T-cell (primary cell): Measurements from ENCODE around the gene PLXNA2. TPM values are rescaled to one million over a fixed set of nuclear protein-coding genes. Genes with fewer than 3 reads are reported as not detected.

ENCODE experiments used
- ATAC-seq, 4 experiments: fragments of 200-7000 bp in 3 of 4; fragments of 150-1000 bp in 1 of 4; cut with Tn5 transposase; replicated peaks in 1 of 4; 1 replicate in 3 of 4; 2 replicates in 1 of 4; pipeline ENCODE4 v1.10.0; 2021; ENCODE audit warnings: moderate library complexity in 3 of 4, mild to moderate bottlenecking in 2 of 4, moderate number of reproducible peaks in 1 of 4
- CTCF ChIA-PET, 2 donors: fragments of 300-600 bp; sonication (Branson Sonifier 250); formaldehyde crosslinking; loops; one replicate each; lab custom pipeline; 2022; ENCODE audit warnings: antibody characterized with exemption in 2 of 2; lab: Charles Lee
- POLR2A ChIA-PET, 2 donors: fragments of 300-600 bp; sonication (Branson Sonifier 250); formaldehyde crosslinking; loops; one replicate each; lab custom pipeline; 2022; ENCODE audit warnings: antibody characterized with exemption in 2 of 2; lab: Charles Lee
- DNase-seq, 35 experiments: peaks; one replicate each; pipeline versions ENCODE4 v3.0.0 to v3.0.0-alpha.2; 2013 to 2023
- H3K27ac ChIP-seq: one replicate; pipeline ENCODE4 v1.5.1; 2013; ENCODE audit warnings: low read length
- H3K27me3 ChIP-seq, 2 experiments: replicated peaks in 1 of 2; 1 replicate in 1 of 2; 2 replicates in 1 of 2; pipeline versions ENCODE4 v1.6.1 to v1.7.0; 2013; ENCODE audit warnings: low read length in 1 of 2, mixed read lengths in 1 of 2; ENCODE audit not compliant: control insufficient read depth in 2 of 2, insufficient read depth in 2 of 2; ENCODE audit errors: extremely low read depth in 1 of 2
- H3K36me3 ChIP-seq, 2 donors: 1 replicate in 1 of 2; 2 replicates in 1 of 2; pipeline versions ENCODE4 v1.6.1 to v1.7.0; 2013; ENCODE audit warnings: low read length in 1 of 2; ENCODE audit not compliant: control insufficient read depth in 2 of 2, insufficient read depth in 1 of 2; ENCODE audit errors: extremely low read depth in 1 of 2
- H3K4me1 ChIP-seq, 2 experiments: 1 replicate in 1 of 2; 2 replicates in 1 of 2; pipeline versions ENCODE4 v1.6.1 to v1.7.0; 2013; ENCODE audit warnings: low read length in 2 of 2, mixed read lengths in 1 of 2; ENCODE audit not compliant: insufficient read depth in 2 of 2, control insufficient read depth in 1 of 2; ENCODE audit errors: extremely low read depth in 1 of 2
- H3K4me3 ChIP-seq, 2 donors: 1 replicate in 1 of 2; 2 replicates in 1 of 2; pipeline versions ENCODE4 v1.5.1 to v1.7.0; 2013; ENCODE audit warnings: mild to moderate bottlenecking in 2 of 2, low read length in 1 of 2, moderate library complexity in 1 of 2; ENCODE audit not compliant: control insufficient read depth in 1 of 2; ENCODE audit errors: extremely low read depth in 1 of 2
- H3K9me3 ChIP-seq: 2 replicates; pipeline ENCODE4 v1.7.0; 2013
- H3K27ac Mint-ChIP-seq, 2 donors: one replicate each; pipeline ENCODE4 v1.8.0; 2020 to 2021; ENCODE audit warnings: mild to moderate bottlenecking in 2 of 2, mixed read lengths in 2 of 2
- H3K27me3 Mint-ChIP-seq, 2 donors: one replicate each; pipeline ENCODE4 v1.8.0; 2021 to 2022; ENCODE audit warnings: mixed read lengths in 2 of 2
- H3K36me3 Mint-ChIP-seq: one replicate; pipeline ENCODE4 v1.8.0; 2021; ENCODE audit warnings: mixed read lengths
- H3K4me1 Mint-ChIP-seq, 3 donors: one replicate each; pipeline ENCODE4 v1.8.0; 2020 to 2022; ENCODE audit warnings: mixed read lengths in 3 of 3, mild to moderate bottlenecking in 1 of 3
- H3K4me3 Mint-ChIP-seq, 3 donors: one replicate each; pipeline ENCODE4 v1.8.0; 2020 to 2022; ENCODE audit warnings: mild to moderate bottlenecking in 3 of 3, mixed read lengths in 3 of 3, moderate library complexity in 3 of 3
- H3K9me3 Mint-ChIP-seq, 3 donors: one replicate each; pipeline ENCODE4 v1.8.0; 2020 to 2022; ENCODE audit warnings: mixed read lengths in 3 of 3
- WGBS: methylation state at CpG from one replicate; pipeline ENCODE4 v1.1.5; 2013; ENCODE audit warnings: missing lambda C conversion rate; ENCODE audit not compliant: insufficient coverage; 5-methylcytosine and 5-hydroxymethylcytosine counted together
- total RNA-seq, 35 experiments: library from RNA in 6 of 35; stranded (reverse) in 6 of 35; fragments of 120-200 nt in 1 of 35; gene quantifications; one replicate each; pipeline versions ENCODE4 v1.2.1 to v1.2.4 and lab custom pipeline; 2013 to 2026

PLXNA2 gene
- total RNA-seq, 5 donors from 2014 or later (not counting 1 experiment from before 2014, with no cell fraction given), result 1.3 to 2.6 (median 2.2) TPM

DNA sequence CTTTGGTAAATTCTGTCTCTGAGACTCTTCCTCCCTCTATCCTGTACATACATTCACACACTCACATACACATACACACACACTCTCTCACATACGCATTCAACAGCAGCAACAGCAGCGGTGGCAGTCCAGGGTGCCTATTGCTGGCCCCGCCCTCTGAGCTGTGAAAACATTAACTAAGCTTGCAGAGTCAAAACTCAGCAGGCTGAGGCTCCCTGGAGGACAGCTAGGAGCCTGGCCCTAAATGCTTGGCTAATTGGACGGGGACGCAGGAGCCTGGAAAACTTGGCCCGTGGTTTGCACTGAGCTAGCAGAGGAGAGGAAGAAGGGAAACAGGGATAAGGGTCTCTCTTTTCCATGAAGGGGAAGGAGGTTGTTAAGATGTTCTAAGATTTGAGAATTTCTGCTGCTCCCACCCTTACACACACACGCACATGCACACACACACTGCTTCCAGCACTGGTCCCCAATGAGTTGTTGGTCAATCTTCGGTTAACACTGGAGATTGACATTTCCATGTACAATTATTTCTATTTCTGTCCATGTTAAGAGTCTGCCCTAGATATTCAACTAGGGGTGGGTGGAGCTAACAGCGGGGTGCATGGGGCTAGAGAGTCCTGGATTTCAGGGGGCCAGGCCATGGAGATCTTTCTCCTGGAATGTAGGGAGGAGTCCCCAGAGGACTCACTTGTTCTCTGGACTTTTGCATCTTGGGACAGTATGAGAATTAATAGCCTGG is 94.2 kb downstream of the PLXNA2 start:
- ChIA-PET CTCF (no interaction called here), POLR2A (no interaction called here)
- H3K4me1 ChIP-seq, result no peaks in the 10 kb centered on the region
- no peaks in the 10 kb centered on the region for H3K9me3 ChIP-seq
- Mint-ChIP-seq H3K27me3 (peaks cover 0 to 5% of the 10 kb centered on the region in 2 donors), H3K9me3 (no peaks in the 10 kb centered on the region), H3K27ac (no peak overlapping the region), H3K36me3 (no peaks in the 10 kb centered on the region), H3K4me1 (peaks cover 0 to 5% (median 0%) of the 10 kb centered on the region in 3 donors), H3K4me3 (no peak overlapping the region)
- H3K27ac ChIP-seq, result no peak overlapping the region
- peaks cover 0 to 3% of the 10 kb centered on the region in 2 experiments for H3K27me3 ChIP-seq
- H3K36me3 ChIP-seq, result no peaks in the 10 kb centered on the region
- DNase-seq, result no peak
- no peak for ATAC-seq
- WGBS, result 93% methylated on average over 7 of the region's 9 CpGs
- H3K4me3 ChIP-seq, result no peak overlapping the region

DNA sequence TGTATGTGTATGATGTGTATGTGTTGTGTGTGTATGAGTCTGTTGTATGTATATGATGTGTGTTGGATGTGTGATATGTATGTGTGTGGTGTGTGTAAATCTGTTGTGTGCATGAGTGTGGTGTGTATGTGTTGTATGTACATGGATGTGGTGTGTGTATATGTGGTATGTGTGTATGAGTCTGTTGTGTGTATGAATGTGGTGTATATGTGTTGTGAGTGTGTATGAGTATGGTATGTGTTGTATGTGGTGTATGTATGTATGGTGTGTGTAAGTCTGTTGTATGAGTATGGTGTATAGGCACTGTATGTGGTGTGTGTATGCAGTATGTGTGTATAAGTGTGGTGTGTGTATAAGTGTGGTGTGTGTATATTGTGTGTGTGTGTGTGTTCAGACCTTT is 95.0 kb downstream of the PLXNA2 start:
- Mint-ChIP-seq H3K27ac (no peak overlapping the region), H3K4me1 (no peaks in the 10 kb centered on the region), H3K4me3 (no peak overlapping the region), H3K27me3 (no peaks in the 10 kb centered on the region), H3K9me3 (no peaks in the 10 kb centered on the region), H3K36me3 (no peaks in the 10 kb centered on the region)
- Histone ChIP-seq H3K4me3 (no peak overlapping the region), H3K36me3 (no peaks in the 10 kb centered on the region), H3K27me3 (peaks cover 0 to 3% of the 10 kb centered on the region in 2 experiments), H3K4me1 (no peaks in the 10 kb centered on the region), H3K9me3 (no peaks in the 10 kb centered on the region), H3K27ac (no peak overlapping the region)
- CTCF ChIA-PET, result no interaction called here
- DNase-seq, result no peak
- POLR2A ChIA-PET, result no interaction called here
- ATAC-seq, result no peak

DNA sequence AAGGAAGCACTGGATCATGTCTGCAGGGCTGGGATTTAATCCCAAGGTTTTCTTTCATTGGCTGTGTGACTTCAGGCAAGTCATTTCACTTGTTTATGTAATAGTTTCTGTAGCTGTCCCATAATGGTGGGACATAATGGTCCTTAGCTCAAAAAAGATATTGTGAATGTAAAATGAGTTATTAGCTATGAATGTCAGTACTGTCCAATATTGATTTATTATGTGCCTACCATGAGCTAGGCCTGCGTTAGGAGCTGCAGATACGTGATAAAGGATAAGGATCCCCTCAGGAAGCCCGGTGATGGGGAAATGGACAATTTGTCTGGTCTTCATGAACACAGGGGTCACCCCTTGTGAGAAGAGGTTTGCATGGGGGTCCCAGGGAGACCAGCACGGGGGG is 95.8 kb downstream of the PLXNA2 start:
- H3K27ac Mint-ChIP-seq, result no peak overlapping the region
- no peaks in the 10 kb centered on the region for H3K4me1 Mint-ChIP-seq
- Histone ChIP-seq H3K27ac (no peak overlapping the region), H3K4me3 (no peak overlapping the region), H3K27me3 (peaks cover 0 to 3% of the 10 kb centered on the region in 2 experiments), H3K9me3 (no peaks in the 10 kb centered on the region), H3K4me1 (no peaks in the 10 kb centered on the region), H3K36me3 (no peaks in the 10 kb centered on the region)
- no peaks in the 10 kb centered on the region for H3K9me3 Mint-ChIP-seq
- POLR2A ChIA-PET, result no interaction called here
- no peaks in the 10 kb centered on the region for H3K27me3 Mint-ChIP-seq
- H3K36me3 Mint-ChIP-seq, result no peaks in the 10 kb centered on the region
- H3K4me3 Mint-ChIP-seq, result no peak overlapping the region
- CTCF ChIA-PET, result no interaction called here
- ATAC-seq, result no peak
- no peak for DNase-seq
- WGBS, result 82% methylated on average over 3 of the region's 4 CpGs

DNA sequence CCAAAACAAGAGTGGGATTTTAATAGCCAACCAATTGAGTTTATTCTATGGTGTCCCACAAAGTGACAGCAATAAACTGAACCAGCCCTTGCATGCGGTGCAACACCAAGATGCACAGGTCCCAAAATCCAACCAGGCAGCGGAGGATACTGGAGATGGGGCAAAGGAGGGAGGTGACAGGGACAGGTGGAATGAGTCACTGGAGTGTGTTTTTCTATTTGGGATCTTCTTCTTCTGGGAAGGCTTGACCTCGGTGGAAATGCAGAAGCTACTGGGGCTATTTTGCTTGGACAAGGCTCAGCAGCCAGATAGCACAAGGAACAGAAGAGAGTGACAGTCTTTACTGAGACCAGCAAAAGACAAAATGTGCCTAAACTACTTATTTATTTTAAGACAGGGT is 97.5 kb downstream of the PLXNA2 start:
- Histone ChIP-seq H3K27me3 (peaks cover 0 to 3% of the 10 kb centered on the region in 2 experiments), H3K36me3 (no peaks in the 10 kb centered on the region), H3K4me1 (no peaks in the 10 kb centered on the region), H3K9me3 (no peaks in the 10 kb centered on the region), H3K27ac (no peak overlapping the region), H3K4me3 (no peak overlapping the region)
- whole genome bisulfite sequencing, result 92% methylated on average over 3 of the region's 3 CpGs
- ChIA-PET CTCF (interaction anchor here in 1 of 2 donors (0.9 kb wide), 1 partner anchor 125 kb away, joined by 4 read pairs; no protein-coding TSS in a partner anchor), POLR2A (no interaction called here)
- Mint-ChIP-seq H3K4me1 (no peaks in the 10 kb centered on the region), H3K27me3 (no peaks in the 10 kb centered on the region), H3K9me3 (no peaks in the 10 kb centered on the region), H3K4me3 (no peak overlapping the region), H3K27ac (no peak overlapping the region), H3K36me3 (no peaks in the 10 kb centered on the region)
- ATAC-seq (no peak), DNase-seq (no peak)

DNA sequence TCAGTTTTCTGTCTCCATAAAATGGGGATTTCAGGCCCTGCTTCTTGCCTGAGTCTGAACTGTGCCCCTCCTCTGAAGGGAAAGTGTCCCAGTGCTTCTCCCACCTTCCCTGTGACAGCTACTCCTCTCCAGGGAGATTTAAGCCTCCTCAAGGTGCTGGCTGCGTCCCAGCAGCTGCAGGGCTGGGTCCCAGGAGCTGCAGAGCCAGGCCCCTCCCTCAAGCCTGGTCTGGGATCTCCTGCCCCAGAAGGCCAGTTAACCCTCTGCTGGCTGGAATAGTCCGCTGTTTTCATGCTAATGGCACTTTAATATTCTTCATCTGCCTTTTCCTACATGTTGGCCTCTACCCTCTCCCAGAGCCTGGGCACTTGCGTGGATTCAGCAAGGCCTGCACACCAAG is 99.0 kb downstream of the PLXNA2 start:
- H3K4me1 ChIP-seq, result no peaks in the 10 kb centered on the region
- no peak for ATAC-seq

DNA sequence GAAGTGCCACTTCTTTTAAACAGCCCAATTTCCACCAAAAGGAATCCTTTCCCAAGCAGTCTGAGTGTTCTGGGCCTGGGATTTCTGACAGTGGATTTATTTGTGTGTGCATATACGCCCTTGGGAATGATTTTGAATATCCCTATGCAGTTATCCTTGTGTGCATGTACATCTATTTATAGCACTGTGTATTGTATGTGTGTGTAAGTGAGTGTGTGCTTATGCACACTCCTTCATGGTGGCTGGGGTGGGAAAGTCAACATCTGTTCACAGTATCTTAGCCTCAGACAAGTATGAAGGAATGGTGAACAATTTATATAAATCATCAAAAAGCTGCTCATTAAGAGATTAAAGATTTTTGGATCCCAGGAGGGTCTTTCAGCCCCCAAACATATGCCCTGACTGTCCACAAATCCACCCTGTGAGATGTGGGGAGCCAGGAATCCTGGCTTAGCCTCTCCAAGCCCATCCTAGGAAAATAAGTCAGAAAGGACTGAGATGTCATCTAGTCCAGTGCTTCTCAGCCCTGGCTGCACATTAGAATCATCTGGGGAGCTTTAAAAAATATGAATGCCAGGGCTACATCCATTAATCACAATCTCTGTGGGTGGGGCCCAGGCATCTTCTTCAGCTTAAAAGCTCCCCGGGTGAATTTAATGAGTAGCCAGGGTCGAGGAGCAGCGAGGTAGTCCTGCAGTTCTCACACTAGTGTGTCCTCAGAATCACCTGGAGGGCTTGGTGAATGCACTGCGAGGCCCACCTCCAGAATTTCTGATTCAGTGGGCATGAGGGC is 101.4 kb downstream of the PLXNA2 start:
- H3K36me3 ChIP-seq, result no peaks in the 10 kb centered on the region
- no peaks in the 10 kb centered on the region for H3K27me3 ChIP-seq
- no peak overlapping the region for H3K27ac Mint-ChIP-seq
- H3K27me3 Mint-ChIP-seq, result no peaks in the 10 kb centered on the region
- 94% methylated on average over 3 of the region's 5 CpGs for WGBS
- H3K4me3 ChIP-seq, result no peak overlapping the region
- no peaks in the 10 kb centered on the region for H3K4me1 ChIP-seq
- no peaks in the 10 kb centered on the region for H3K9me3 Mint-ChIP-seq
- H3K36me3 Mint-ChIP-seq, result no peaks in the 10 kb centered on the region
- ChIA-PET CTCF (no interaction called here), POLR2A (no interaction called here)
- H3K9me3 ChIP-seq, result no peaks in the 10 kb centered on the region
- DNase-seq (no peak), ATAC-seq (no peak)
- no peak overlapping the region for H3K27ac ChIP-seq
- no peak overlapping the region for H3K4me3 Mint-ChIP-seq
- no peaks in the 10 kb centered on the region for H3K4me1 Mint-ChIP-seq

More for the DNA sequence above, 99.0 kb downstream of the PLXNA2 start:
- DNase-seq, result no peak
- H3K27me3 Mint-ChIP-seq, result no peaks in the 10 kb centered on the region
- no peak overlapping the region for H3K4me3 Mint-ChIP-seq
- ChIA-PET POLR2A (no interaction called here), CTCF (no interaction called here)
- H3K4me1 Mint-ChIP-seq, result no peaks in the 10 kb centered on the region
- Histone ChIP-seq H3K36me3 (no peaks in the 10 kb centered on the region), H3K27ac (no peak overlapping the region), H3K4me3 (no peak overlapping the region), H3K9me3 (no peaks in the 10 kb centered on the region), H3K27me3 (peaks cover 0 to 3% of the 10 kb centered on the region in 2 experiments)
- 83% methylated on average over 3 of the region's 3 CpGs for WGBS
- H3K36me3 Mint-ChIP-seq, result no peaks in the 10 kb centered on the region
- no peaks in the 10 kb centered on the region for H3K9me3 Mint-ChIP-seq
- H3K27ac Mint-ChIP-seq, result no peak overlapping the region
